Measurements from ENCODE around the gene CST4. TPM values are rescaled to one million over a fixed set of nuclear protein-coding genes. Genes with fewer than 3 reads are reported as not detected.
"Not testable (repeated sequence)": the region's sequence is repeated elsewhere in the genome, so short reads cannot be mapped to it uniquely, and the experiment has no call there.

Gene CST4
- total RNA-seq (not detected), polyA plus RNA-seq (not detected)

DNA sequence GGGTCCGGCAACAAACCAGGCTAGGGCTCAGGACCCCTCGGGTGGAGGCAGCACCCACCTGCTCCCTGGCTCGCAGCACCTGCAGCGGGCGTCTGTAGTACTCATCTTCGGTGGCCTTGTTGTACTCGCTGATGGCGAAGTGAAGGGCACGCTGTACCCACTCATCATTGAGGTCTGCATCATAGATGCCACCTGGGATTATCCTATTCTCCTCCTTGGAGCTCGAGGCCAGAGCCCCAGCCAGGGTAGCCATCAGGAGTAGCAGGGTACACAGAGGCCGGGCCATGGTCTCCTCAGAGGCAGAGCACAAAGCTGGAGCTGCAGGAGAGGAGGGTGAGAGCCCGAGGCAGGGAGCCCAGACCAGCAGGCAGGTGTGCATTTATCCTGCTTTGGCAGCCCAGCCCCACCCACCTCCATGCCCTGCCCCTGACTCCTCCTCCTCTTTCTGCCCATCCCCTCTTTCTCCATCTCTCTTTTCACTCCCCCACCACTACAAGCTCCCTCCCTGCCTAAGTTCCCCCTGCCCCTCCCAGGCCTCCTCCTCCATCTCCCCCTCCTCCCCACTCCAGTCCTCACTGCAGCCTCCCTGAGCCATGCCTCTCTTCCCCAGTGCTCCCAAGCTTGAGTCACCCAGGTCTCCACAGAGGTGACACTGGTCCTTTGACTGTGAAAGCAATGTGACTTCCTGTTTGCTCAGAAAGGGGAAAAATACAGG, at the start of gene CST4:
CST4 (minus strand) TSS at position 355 of the 715 bp plus-strand sequence; CDS start at position 286, 69 bp downstream.
- H3K27ac ChIP-seq; ATAC-seq; H3K9me3 ChIP-seq; H3K36me3 ChIP-seq; H3K4me1 ChIP-seq; H3K27me3 ChIP-seq; H3K4me3 ChIP-seq; FAIRE-seq; intact Hi-C loops (cut with DNase I); DNase-seq: not testable (repeated sequence)
- WGBS, 2 donors = 54 to 65% methylated on average over 11 to 12 of the region's 12 CpGs

- DNase-seq; H3K9me3 ChIP-seq; intact Hi-C loops (cut with DNase I); H3K4me3 ChIP-seq; H3K36me3 ChIP-seq; H3K4me1 ChIP-seq; H3K27ac ChIP-seq; ATAC-seq; H3K27me3 ChIP-seq; FAIRE-seq: not testable (repeated sequence)
- WGBS, 2 donors = 48 to 68% methylated on average over 3 of the region's 3 CpGs
These were observed 46.6 kb upstream of the CST4 start for GRCh38 chr20:23735391-23735790.

- FAIRE-seq = not testable (repeated sequence)
These were observed 46.1 kb upstream of the CST4 start for GRCh38 chr20:23734949-23735348.

DNA sequence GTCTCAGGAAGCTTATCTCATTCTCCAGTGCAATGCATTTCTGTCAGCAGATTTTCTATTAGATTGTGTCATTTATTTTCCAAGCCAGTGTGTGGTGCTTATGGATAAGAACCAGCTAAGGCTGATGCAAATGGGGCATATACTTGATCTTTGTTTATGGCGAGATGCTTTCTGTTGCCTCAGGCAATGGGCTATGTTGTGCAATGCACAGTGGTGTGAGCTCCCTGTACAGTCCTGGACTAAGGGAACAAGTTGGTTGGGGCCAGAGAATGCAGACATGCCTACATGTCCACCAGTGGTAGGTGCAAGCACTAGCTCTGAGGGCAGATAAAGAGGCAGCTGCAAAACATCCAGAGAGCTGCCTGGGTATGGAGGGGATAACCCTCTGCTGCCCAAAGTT, 45.6 kb upstream of the CST4 start:
- FAIRE-seq; H3K27ac ChIP-seq; H3K27me3 ChIP-seq; H3K4me3 ChIP-seq; H3K4me1 ChIP-seq; H3K9me3 ChIP-seq; intact Hi-C loops (cut with DNase I); ATAC-seq; DNase-seq; H3K36me3 ChIP-seq: not testable (repeated sequence)
- 64 to 69% methylated on average over 1 of the region's 1 CpG for WGBS, 2 donors

More at GRCh38 chr20:23734949-23735348, 46.1 kb upstream of the CST4 start:
- H3K27ac ChIP-seq; H3K4me1 ChIP-seq; H3K36me3 ChIP-seq; intact Hi-C loops (cut with DNase I); H3K4me3 ChIP-seq; H3K9me3 ChIP-seq; ATAC-seq; H3K27me3 ChIP-seq; DNase-seq: not testable (repeated sequence)
- 55 to 82% methylated on average over 2 of the region's 2 CpGs for WGBS, 2 donors

DNA sequence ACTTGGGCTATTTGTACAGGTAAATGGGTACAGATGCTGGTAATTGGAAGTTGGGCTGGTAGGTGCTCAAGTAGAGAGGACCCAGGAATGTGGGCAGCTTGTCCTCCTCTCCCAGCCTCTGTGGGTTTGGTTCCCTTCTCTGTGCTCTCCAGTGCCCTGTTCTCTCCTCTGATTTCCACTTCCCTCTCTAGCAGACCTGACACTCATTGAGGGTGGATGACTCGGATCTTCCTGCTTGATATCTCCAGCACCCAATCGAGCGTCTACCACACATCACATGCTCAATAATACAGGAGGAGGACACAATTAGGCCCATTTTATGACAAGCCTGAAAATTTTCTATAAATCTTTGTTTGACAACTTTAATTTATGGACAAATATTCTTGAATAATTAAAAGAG, 38.2 kb upstream of the CST4 start:
- no peak for FAIRE-seq

DNA sequence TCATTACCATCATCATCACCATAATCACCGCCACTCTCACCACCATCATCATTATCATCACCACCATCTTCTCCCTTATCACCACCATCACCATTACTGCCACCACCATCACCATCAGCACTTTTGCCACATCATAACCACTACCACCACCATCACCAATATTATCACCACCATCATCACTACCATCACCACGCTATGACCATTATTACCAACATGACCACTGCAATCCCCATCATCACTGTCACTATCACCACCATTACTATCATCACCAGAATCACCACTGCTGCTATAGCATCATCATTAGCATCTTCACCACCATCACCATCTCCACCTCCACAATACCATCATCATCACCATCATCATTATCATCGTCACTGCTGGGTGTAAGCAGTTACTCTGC, 36.3 kb upstream of the CST4 start:
- Histone ChIP-seq H3K27me3 (no peaks in the 10 kb centered on the region), H3K36me3 (no peaks in the 10 kb centered on the region), H3K4me1 (no peaks in the 10 kb centered on the region), H3K27ac (no peak overlapping the region), H3K4me3 (no peak overlapping the region), H3K9me3 (no peaks in the 10 kb centered on the region)
- TF ChIP-seq, protein P1, sequence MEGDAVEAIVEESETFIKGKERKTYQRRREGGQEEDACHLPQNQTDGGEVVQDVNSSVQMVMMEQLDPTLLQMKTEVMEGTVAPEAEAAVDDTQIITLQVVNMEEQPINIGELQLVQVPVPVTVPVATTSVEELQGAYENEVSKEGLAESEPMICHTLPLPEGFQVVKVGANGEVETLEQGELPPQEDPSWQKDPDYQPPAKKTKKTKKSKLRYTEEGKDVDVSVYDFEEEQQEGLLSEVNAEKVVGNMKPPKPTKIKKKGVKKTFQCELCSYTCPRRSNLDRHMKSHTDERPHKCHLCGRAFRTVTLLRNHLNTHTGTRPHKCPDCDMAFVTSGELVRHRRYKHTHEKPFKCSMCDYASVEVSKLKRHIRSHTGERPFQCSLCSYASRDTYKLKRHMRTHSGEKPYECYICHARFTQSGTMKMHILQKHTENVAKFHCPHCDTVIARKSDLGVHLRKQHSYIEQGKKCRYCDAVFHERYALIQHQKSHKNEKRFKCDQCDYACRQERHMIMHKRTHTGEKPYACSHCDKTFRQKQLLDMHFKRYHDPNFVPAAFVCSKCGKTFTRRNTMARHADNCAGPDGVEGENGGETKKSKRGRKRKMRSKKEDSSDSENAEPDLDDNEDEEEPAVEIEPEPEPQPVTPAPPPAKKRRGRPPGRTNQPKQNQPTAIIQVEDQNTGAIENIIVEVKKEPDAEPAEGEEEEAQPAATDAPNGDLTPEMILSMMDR (IDR thresholded peaks at IDR 0.05) = no peak
- no peak for DNase-seq
- FAIRE-seq = no peak
- WGBS, 2 donors = 82 to 94% methylated on average over 3 of the region's 3 CpGs
- intact Hi-C loops (cut with DNase I) = no loop called here
- ATAC-seq = no peak

More for the DNA sequence above, 38.2 kb upstream of the CST4 start:
- Histone ChIP-seq H3K4me3 (no peak overlapping the region), H3K36me3 (no peaks in the 10 kb centered on the region), H3K4me1 (no peaks in the 10 kb centered on the region), H3K9me3 (no peaks in the 10 kb centered on the region), H3K27ac (no peak overlapping the region), H3K27me3 (no peaks in the 10 kb centered on the region)
- intact Hi-C loops (cut with DNase I) = no loop called here
- TF ChIP-seq, protein P1 (IDR thresholded peaks at IDR 0.05) = no peak
- DNase-seq (no peak), ATAC-seq (no peak)
- WGBS, 2 donors = 59 to 83% methylated on average over 3 of the region's 3 CpGs

DNA sequence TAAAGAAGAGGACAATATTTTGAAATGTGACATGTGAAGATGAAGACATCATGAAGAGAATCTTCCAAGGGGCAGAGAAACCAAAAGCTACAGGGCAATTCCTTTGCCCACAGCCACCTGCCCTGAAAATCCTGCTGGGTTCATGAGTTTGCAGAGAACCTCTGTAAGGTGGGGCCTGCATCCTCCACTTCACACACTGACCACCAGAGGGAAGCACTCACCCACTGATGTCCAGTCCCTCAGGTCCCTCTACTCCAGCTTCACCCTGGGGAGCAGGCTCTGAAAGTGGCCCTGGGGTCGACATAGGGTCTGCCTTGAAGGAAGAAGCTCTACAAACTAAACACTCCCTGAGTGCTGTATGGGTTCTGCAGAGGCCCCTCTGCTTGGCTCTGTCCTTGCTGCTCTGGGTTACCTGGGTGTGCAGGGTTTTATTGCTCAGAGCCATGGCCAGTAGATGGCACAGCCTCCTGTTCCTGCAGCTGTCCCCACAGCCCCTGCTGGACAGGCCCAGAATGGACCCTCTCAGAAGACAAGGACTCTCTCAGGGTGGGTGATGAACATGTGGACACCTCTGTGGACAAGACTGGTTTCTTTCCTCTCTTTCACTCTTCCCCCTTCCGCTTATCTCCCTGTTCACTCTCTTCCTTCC, 34.9 kb upstream of the CST4 start:
- DNase-seq (peak in 2 of 6 donors; percentile 27 to 31), ATAC-seq (peak in 3 of 4 donors; percentile 61 to 83 (median 71))
- intact Hi-C loops (cut with DNase I); H3K36me3 ChIP-seq; FAIRE-seq; H3K4me1 ChIP-seq; H3K4me3 ChIP-seq; H3K27me3 ChIP-seq; H3K9me3 ChIP-seq; H3K27ac ChIP-seq: not testable (repeated sequence)
- 48 to 56% methylated on average over 2 of the region's 2 CpGs for WGBS, 2 donors
- TF ChIP-seq, protein P1 (IDR thresholded peaks at IDR 0.05) = peak; percentile 8 to 33 (median 13)

DNA sequence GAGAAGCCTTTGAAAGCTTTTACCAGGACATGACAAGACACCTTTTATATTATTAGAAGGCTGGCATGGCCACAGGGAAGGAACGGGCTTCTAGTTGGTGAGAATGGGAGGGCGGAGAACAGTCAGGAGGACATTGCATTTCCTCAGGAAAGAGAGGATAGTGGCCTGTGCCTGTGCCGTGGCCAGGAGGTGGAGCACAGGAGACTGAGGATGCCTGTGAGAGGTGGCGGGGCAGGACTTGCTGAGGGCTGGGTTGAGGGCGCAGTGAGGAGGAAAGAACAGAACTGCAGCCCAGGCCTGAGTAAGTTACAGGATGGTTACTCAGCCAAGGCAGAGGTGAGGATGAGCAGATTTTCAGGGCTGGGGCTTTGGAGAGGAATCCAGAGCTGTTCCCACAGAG, 34.0 kb upstream of the CST4 start:
- H3K27me3 ChIP-seq; H3K9me3 ChIP-seq; H3K27ac ChIP-seq; DNase-seq; ATAC-seq; H3K4me1 ChIP-seq; intact Hi-C loops (cut with DNase I); H3K4me3 ChIP-seq; H3K36me3 ChIP-seq; FAIRE-seq: not testable (repeated sequence)
- 57 to 63% methylated on average over 5 of the region's 5 CpGs for WGBS, 2 donors
